ENCODE results near the gene VEGFB.

DNA sequence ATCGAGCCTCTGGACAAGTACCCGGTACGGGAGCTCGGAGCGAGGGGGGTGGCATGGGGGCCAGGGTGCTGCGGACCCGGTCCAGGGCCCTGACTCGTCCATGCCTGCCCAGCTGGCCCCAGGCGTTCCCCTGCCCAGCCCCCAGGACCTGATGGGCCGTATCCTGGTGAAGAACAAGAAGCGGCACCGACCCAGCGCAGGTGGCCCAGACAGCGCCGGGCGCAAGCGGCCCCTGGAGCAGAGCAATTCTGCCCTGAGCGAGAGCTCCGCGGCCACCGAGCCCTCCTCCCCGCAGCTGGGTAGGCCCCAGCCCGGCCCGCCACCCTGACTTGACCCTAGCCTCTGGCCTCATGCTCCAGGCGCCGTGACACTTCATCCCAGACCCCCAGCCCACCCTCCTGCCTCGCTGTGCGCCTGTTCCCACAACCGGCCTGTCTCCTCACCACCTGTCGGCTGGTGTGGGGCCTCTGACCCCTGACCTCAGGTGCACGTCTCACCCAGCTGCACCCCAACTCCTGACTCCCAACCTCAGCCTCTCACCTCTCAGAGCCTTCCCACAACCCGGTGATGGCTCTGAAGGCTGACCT, 24.7 kb downstream of the VEGFB start:
- TF ChIP-seq, protein P1, sequence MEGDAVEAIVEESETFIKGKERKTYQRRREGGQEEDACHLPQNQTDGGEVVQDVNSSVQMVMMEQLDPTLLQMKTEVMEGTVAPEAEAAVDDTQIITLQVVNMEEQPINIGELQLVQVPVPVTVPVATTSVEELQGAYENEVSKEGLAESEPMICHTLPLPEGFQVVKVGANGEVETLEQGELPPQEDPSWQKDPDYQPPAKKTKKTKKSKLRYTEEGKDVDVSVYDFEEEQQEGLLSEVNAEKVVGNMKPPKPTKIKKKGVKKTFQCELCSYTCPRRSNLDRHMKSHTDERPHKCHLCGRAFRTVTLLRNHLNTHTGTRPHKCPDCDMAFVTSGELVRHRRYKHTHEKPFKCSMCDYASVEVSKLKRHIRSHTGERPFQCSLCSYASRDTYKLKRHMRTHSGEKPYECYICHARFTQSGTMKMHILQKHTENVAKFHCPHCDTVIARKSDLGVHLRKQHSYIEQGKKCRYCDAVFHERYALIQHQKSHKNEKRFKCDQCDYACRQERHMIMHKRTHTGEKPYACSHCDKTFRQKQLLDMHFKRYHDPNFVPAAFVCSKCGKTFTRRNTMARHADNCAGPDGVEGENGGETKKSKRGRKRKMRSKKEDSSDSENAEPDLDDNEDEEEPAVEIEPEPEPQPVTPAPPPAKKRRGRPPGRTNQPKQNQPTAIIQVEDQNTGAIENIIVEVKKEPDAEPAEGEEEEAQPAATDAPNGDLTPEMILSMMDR (IDR thresholded peaks at IDR 0.05 in 2 of 3, conservative IDR thresholded peaks at IDR 0.05 in 1 of 3; ENCODE audit: borderline replicate concordance in 1 of 3, insufficient read depth in 1 of 3, low read depth in 2 of 3, low read length in 2 of 3), result no peak
- TF ChIP-seq EZH2 (IDR thresholded peaks at IDR 0.05) (no peak), JUND (IDR thresholded peaks at IDR 0.05) (no peak), EZH2phosphoT487 (IDR thresholded peaks at IDR 0.05; ENCODE audit: borderline replicate concordance) (no peak), CEBPB (IDR thresholded peaks at IDR 0.05; ENCODE audit: low read depth) (no peak), POLR2A (IDR thresholded peaks at IDR 0.05; ENCODE audit: borderline replicate concordance, extremely low read depth, insufficient read depth, insufficient read length) (no peak), SIN3A (IDR thresholded peaks at IDR 0.05; ENCODE audit: low read depth) (no peak), POLR2AphosphoS5 (IDR thresholded peaks at IDR 0.05; ENCODE audit: low read depth, low read length) (no peak)
- TF ChIP-seq, protein P2, sequence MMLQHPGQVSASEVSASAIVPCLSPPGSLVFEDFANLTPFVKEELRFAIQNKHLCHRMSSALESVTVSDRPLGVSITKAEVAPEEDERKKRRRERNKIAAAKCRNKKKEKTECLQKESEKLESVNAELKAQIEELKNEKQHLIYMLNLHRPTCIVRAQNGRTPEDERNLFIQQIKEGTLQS (IDR thresholded peaks at IDR 0.05), result no peak
- TF ChIP-seq, protein P3, sequence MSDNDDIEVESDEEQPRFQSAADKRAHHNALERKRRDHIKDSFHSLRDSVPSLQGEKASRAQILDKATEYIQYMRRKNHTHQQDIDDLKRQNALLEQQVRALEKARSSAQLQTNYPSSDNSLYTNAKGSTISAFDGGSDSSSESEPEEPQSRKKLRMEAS (IDR thresholded peaks at IDR 0.05), result no peak
- TF ChIP-seq, protein P4, sequence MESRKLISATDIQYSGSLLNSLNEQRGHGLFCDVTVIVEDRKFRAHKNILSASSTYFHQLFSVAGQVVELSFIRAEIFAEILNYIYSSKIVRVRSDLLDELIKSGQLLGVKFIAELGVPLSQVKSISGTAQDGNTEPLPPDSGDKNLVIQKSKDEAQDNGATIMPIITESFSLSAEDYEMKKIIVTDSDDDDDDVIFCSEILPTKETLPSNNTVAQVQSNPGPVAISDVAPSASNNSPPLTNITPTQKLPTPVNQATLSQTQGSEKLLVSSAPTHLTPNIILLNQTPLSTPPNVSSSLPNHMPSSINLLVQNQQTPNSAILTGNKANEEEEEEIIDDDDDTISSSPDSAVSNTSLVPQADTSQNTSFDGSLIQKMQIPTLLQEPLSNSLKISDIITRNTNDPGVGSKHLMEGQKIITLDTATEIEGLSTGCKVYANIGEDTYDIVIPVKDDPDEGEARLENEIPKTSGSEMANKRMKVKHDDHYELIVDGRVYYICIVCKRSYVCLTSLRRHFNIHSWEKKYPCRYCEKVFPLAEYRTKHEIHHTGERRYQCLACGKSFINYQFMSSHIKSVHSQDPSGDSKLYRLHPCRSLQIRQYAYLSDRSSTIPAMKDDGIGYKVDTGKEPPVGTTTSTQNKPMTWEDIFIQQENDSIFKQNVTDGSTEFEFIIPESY (IDR thresholded peaks at IDR 0.05; ENCODE audit: extremely low read depth, insufficient replicate concordance, low read length), result no peak
